B cell (primary cell): ENCODE data around the gene GPR176. TPM values are rescaled to one million over a fixed set of nuclear protein-coding genes. Genes with fewer than 3 reads are reported as not detected.

Experiments
- ATAC-seq: fragments of 200-7000 bp; cut with Tn5 transposase; one replicate; pipeline ENCODE4 v1.10.0; 2021; ENCODE audit warnings: low read depth, mild to moderate bottlenecking, moderate number of reproducible peaks, moderate library complexity
- CTCF ChIA-PET: fragments of 350-600 bp; sonication (Branson Sonifier 250); formaldehyde crosslinking; loops from one replicate; lab custom pipeline; 2021; ENCODE audit warnings: antibody characterized with exemption, inconsistent platforms; lab: Charles Lee
- POLR2A ChIA-PET: fragments of 350-600 bp; sonication (Branson Sonifier 250); formaldehyde crosslinking; loops from one replicate; lab custom pipeline; 2021; ENCODE audit warnings: antibody characterized with exemption; lab: Charles Lee
- DNase-seq: peaks from one replicate; pipeline ENCODE4 v3.0.0; 2013
- H2AFZ ChIP-seq: 2 replicates; pipeline ENCODE4 v1.6.1; 2012; ENCODE audit warnings: mild to moderate bottlenecking, low read depth, low read length; ENCODE audit not compliant: insufficient read depth, poor library complexity, severe bottlenecking
- H3K27ac ChIP-seq, 2 donors: 1 replicate in 1 of 2; 2 replicates in 1 of 2; pipeline ENCODE4 v1.5.1; 2012 to 2013; ENCODE audit warnings: low read length in 2 of 2, mild to moderate bottlenecking in 2 of 2, moderate library complexity in 1 of 2
- H3K27me3 ChIP-seq, 4 experiments: fragments of 200-600 bp in 1 of 4; sonication (generic) in 1 of 4; replicated peaks in 1 of 4; 1 replicate in 2 of 4; 2 replicates in 2 of 4; pipeline versions ENCODE4 v1.6.1 to v1.7.0; 2013 to 2016; ENCODE audit warnings: low read length in 3 of 4, mild to moderate bottlenecking in 2 of 4, mixed read lengths in 1 of 4, moderate library complexity in 1 of 4; ENCODE audit not compliant: insufficient read depth in 4 of 4, control insufficient read depth in 3 of 4; ENCODE audit errors: control extremely low read depth in 1 of 4
- H3K36me3 ChIP-seq, 2 experiments: replicated peaks in 1 of 2; 1 replicate in 1 of 2; 2 replicates in 1 of 2; pipeline versions ENCODE4 v1.6.1 to v1.7.1; 2013; ENCODE audit warnings: low read length in 1 of 2; ENCODE audit not compliant: insufficient read depth in 2 of 2, control insufficient read depth in 1 of 2; ENCODE audit errors: control extremely low read depth in 1 of 2, extremely low read depth in 1 of 2
- H3K4me1 ChIP-seq, 2 donors: fragments of 200-600 bp in 1 of 2; sonication (generic) in 1 of 2; 1 replicate in 1 of 2; 2 replicates in 1 of 2; pipeline versions ENCODE4 v1.5.1 to v1.6.1; 2013 to 2017; ENCODE audit warnings: low read length in 2 of 2; ENCODE audit not compliant: control insufficient read depth in 2 of 2, insufficient read depth in 2 of 2
- H3K4me2 ChIP-seq: replicated peaks from 2 replicates; pipeline ENCODE3; 2012; ENCODE audit warnings: mild to moderate bottlenecking, low read depth, low read length; ENCODE audit not compliant: poor library complexity, severe bottlenecking
- H3K4me3 ChIP-seq, 5 experiments: fragments of 200-600 bp in 1 of 5; sonication (generic) in 1 of 5; 1 replicate in 3 of 5; 2 replicates in 2 of 5; pipeline versions ENCODE4 v1.5.1 to v1.7.0; 2011 to 2016; ENCODE audit warnings: low read length in 4 of 5, mild to moderate bottlenecking in 4 of 5, low read depth in 2 of 5, control low read depth in 1 of 5, moderate library complexity in 1 of 5; ENCODE audit not compliant: insufficient read depth in 1 of 5; ENCODE audit errors: control extremely low read depth in 1 of 5, extremely low read depth in 1 of 5
- H3K79me2 ChIP-seq: fragments of 200-600 bp; sonication (generic); one replicate; pipeline ENCODE4 v1.6.0; 2016; ENCODE audit warnings: low read length; ENCODE audit not compliant: control insufficient read depth, insufficient read depth
- H3K9ac ChIP-seq: fragments of 200-600 bp; sonication (generic); 2 replicates; pipeline ENCODE4 v1.6.1; 2017; ENCODE audit warnings: mild to moderate bottlenecking, low read length, moderate library complexity
- H3K9me3 ChIP-seq, 3 donors: one replicate each; pipeline versions ENCODE4 v1.6.1 to v1.7.1; 2013; ENCODE audit warnings: low read length in 2 of 3; ENCODE audit not compliant: control insufficient read depth in 2 of 3, insufficient read depth in 1 of 3; ENCODE audit errors: control extremely low read depth in 1 of 3
- H4K20me1 ChIP-seq: 2 replicates; pipeline ENCODE4 v1.6.0; 2012; ENCODE audit warnings: mild to moderate bottlenecking, low read length; ENCODE audit not compliant: insufficient read depth, control insufficient read depth, poor library complexity, severe bottlenecking
- H3K27ac Mint-ChIP-seq: one replicate; pipeline ENCODE4 v1.8.0; 2021; ENCODE audit warnings: mixed read lengths
- H3K27me3 Mint-ChIP-seq: one replicate; pipeline ENCODE4 v1.8.0; 2021; ENCODE audit warnings: mixed read lengths
- H3K4me1 Mint-ChIP-seq: one replicate; pipeline ENCODE4 v1.8.0; 2021; ENCODE audit warnings: mixed read lengths
- H3K4me3 Mint-ChIP-seq: one replicate; pipeline ENCODE4 v1.8.0; 2021; ENCODE audit warnings: mixed read lengths
- H3K9me3 Mint-ChIP-seq: one replicate; pipeline ENCODE4 v1.8.0; 2022; ENCODE audit warnings: mixed read lengths; ENCODE audit not compliant: insufficient read depth
- CTCF ChIP-seq: fragments of 200-600 bp; IDR thresholded peaks from one replicate; pipeline ENCODE4 v1.8.0; 2022; ENCODE audit warnings: antibody characterized with exemption, mild to moderate bottlenecking
- EZH2 ChIP-seq: IDR thresholded peaks from 2 replicates; pipeline ENCODE4 v1.6.1; 2012; ENCODE audit warnings: borderline replicate concordance, low read depth, mild to moderate bottlenecking, moderate library complexity, low read length; ENCODE audit not compliant: insufficient read depth, poor library complexity, severe bottlenecking
- WGBS: methylation state at CpG from one replicate; pipeline ENCODE4 v1.1.5; 2013; ENCODE audit warnings: missing lambda C conversion rate; ENCODE audit not compliant: insufficient coverage; 5-methylcytosine and 5-hydroxymethylcytosine counted together
- intact Hi-C: fragments of 100-400 bp; cut with micrococcal nuclease; formaldehyde crosslinking; loops from one replicate; pipeline ENCODE4 v1.10.0; 2022
- polyA plus RNA-seq: library from polyadenylated mRNA; depleted of rRNA; stranded (reverse); fragments of >200 nt; gene quantifications from 2 replicates; pipeline ENCODE4 v1.2.3, GENCODE V29; 2012
- total RNA-seq, 2 donors: library from RNA; stranded (reverse); fragments of 120-200 nt in 1 of 2; gene quantifications; 1 replicate in 1 of 2; 2 replicates in 1 of 2; pipeline versions ENCODE4 v1.2.3 to v1.2.4, GENCODE V29; 2013 to 2022

GPR176 gene
- total and polyA plus RNA-seq, 2 donors (not counting 1 experiment from before 2014, with no cell fraction given), result 0.07 to 0.30 TPM

GRCh38 chr15:39936681-39937080 lies 16.6 kb upstream of the GPR176 start:
- Mint-ChIP-seq H3K4me3 (no peak overlapping the region), H3K4me1 (peaks cover 45% of the 10 kb centered on the region), H3K27ac (no peak overlapping the region), H3K9me3 (no peaks in the 10 kb centered on the region), H3K27me3 (peaks cover 9% of the 10 kb centered on the region)
- ChIA-PET CTCF (no interaction called here), POLR2A (no interaction called here)
- Histone ChIP-seq H3K4me3 (no peak overlapping the region), H3K9ac (no peak overlapping the region), H4K20me1 (no peaks in the 10 kb centered on the region), H3K4me1 (peaks cover 16 to 24% of the 10 kb centered on the region in 2 donors), H2AFZ (no peak overlapping the region), H3K27me3 (peaks cover 0 to 5% (median 2%) of the 10 kb centered on the region in 4 experiments), H3K36me3 (peaks cover 5 to 6% of the 10 kb centered on the region in 2 experiments), H3K4me2 (no peak overlapping the region), H3K9me3 (no peaks in the 10 kb centered on the region), H3K79me2 (peaks cover 17% of the 10 kb centered on the region), H3K27ac (no peak overlapping the region)
- no peak for TF ChIP-seq CTCF
- no peak for TF ChIP-seq EZH2
- DNase-seq (no peak), ATAC-seq (no peak)
- intact Hi-C loops, result no loop called here
- 100% methylated on average over 3 of the region's 3 CpGs for WGBS

- H3K4me3 ChIP-seq, result no peak overlapping the region
- intact Hi-C loops, result no loop called here
- peaks cover 9% of the 10 kb centered on the region for H3K27me3 Mint-ChIP-seq
Measured at GRCh38 chr15:39936187-39936586, 16.1 kb upstream of the GPR176 start.

More at GRCh38 chr15:39936187-39936586, 16.1 kb upstream of the GPR176 start:
- WGBS, result no CpG with 5 or more reads among the region's 7 CpGs
- no peak for ATAC-seq
- peaks cover 45% of the 10 kb centered on the region for H3K4me1 Mint-ChIP-seq
- no peak overlapping the region for H3K9ac ChIP-seq
- no peaks in the 10 kb centered on the region for H4K20me1 ChIP-seq
- H3K36me3 ChIP-seq, result peaks cover 4 to 5% of the 10 kb centered on the region in 2 experiments
- CTCF ChIA-PET, result interaction anchor here (0.8 kb wide), 1 partner anchor 48 kb away, joined by 3 read pairs; no protein-coding TSS in a partner anchor
- peaks cover 17% of the 10 kb centered on the region for H3K79me2 ChIP-seq
- H2AFZ ChIP-seq, result no peak overlapping the region
- H3K4me1 ChIP-seq, result peaks cover 16 to 24% of the 10 kb centered on the region in 2 donors
- H3K9me3 Mint-ChIP-seq, result no peaks in the 10 kb centered on the region
- no peak overlapping the region for H3K4me2 ChIP-seq
- peaks cover 0 to 9% (median 3%) of the 10 kb centered on the region in 4 experiments for H3K27me3 ChIP-seq
- TF ChIP-seq CTCF (no peak), EZH2 (no peak)
- no peak for DNase-seq
- POLR2A ChIA-PET, result no interaction called here
- H3K4me3 Mint-ChIP-seq, result no peak overlapping the region
- H3K27ac ChIP-seq, result no peak overlapping the region
- no peak overlapping the region for H3K27ac Mint-ChIP-seq
- H3K9me3 ChIP-seq, result no peaks in the 10 kb centered on the region
